NCI-H2196 treated with DMSO at 0.1 percent for 48 hours (cell line): Measurements from ENCODE around the gene KIAA1671.

ENCODE experiments used
- DNase-seq: peaks from one replicate; lab custom pipeline; 2025; ENCODE audit not compliant: unreplicated experiment; lab: John Stamatoyannopoulos, UW

Gene KIAA1671

GRCh38 chr22:25007444-25008106 lies 55.1 kb downstream of the KIAA1671 start:
- DNase-seq: no peak

DNA sequence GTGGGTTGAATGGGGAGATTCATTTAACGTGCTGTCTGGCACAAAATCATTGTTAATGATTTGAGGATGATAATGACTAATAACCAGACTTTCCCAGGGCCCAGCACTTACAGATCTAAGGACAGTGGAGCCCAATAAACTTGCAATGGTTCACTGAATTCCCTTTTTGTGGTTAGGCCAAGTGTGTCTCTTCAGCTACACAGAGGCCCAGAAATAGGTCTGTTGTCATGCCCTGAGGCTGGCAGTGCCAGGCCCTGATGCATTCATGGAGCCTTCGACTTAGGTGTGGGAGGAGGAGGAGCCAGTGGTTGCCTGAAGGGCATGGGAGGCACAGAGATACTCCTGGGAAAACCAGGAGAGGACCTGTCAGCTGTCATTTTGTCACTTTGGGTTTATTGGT lies 56.1 kb downstream of the KIAA1671 start:
- DNase-seq: no peak

DNA sequence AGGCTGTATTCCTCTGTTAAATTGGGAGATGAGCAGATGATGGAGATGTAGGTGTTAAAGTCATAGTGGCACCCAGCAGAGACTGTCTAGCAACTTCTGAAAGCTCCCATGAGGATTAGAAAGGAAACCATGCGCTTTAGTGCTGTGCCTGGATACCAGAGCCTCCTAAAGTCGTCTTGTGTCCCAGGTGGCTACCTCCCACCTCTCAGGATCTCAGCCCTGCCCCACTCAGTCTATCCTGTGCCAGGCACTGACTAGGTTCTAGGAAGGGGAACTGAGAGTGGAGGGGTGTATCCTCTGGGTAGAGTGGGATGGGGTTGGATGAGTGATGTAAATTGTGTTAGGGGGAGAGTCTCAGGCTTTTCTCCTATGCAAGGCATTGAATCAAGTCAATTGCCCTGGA lies 60.2 kb downstream of the KIAA1671 start:
- DNase-seq: no peak

- no peak for DNase-seq
These were observed 61.1 kb downstream of the KIAA1671 start for GRCh38 chr22:25013607-25014006.

GRCh38 chr22:25014896-25015755 lies 62.6 kb downstream of the KIAA1671 start:
- DNase-seq: no peak

DNA sequence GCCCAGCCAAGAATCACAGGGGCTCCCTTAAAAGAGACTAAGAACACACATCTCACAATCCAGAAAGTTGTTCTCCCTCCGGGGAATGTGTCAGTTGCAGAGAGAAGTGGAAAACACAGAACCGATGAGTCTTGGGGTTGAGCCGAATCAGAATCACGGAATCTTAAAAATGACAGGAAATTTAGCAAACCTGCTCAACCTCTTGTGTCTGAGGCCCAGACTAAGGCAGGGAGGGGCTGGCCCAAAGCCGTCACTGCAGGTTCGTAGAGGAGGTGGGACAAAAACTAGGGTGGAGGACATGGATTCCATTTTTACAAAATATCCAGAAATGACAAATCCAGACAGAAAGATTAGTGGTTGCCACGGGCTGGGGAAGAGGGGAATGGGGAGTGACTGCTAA lies 63.8 kb downstream of the KIAA1671 start:
- no peak for DNase-seq

- DNase-seq: no peak
These were observed 65.5 kb downstream of the KIAA1671 start for GRCh38 chr22:25018009-25018408.

DNA sequence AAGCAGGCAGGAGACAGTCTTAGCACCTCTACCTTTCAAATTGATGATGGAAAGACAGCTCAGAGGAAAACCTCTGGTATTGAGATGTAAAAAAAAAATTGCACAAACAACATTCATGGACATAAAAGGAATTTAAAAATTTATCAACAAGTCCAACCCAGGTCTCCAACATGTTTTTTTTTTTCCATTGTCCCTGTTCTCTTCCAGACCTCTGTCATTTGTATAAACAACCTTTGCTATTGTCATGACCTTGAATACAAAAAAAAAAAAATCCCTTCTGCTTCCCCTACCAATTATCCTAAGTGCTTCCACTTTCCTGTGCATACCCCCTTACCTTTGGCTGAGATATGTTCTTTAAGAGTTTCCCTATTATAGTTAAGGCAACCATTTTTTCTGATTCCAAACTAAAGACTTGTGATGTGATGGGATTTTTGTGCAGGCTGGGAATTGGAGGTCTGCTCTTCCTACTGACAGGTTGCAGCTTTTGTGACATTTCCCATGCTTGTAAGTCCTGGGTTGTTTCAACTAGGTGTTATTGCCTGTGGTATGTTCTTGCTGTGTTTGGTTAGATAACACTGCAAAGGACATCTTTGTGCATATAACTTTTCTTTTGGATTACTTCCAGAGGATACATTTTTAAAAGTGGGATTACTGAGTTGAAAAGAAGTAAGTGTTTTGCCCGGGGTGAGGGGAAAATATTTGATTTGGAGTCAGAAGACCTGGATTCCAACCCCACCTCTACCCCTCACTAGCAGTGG lies 67.1 kb downstream of the KIAA1671 start:
- DNase-seq: no peak

GRCh38 chr22:25021409-25021808 lies 68.9 kb downstream of the KIAA1671 start:
- no peak for DNase-seq

DNA sequence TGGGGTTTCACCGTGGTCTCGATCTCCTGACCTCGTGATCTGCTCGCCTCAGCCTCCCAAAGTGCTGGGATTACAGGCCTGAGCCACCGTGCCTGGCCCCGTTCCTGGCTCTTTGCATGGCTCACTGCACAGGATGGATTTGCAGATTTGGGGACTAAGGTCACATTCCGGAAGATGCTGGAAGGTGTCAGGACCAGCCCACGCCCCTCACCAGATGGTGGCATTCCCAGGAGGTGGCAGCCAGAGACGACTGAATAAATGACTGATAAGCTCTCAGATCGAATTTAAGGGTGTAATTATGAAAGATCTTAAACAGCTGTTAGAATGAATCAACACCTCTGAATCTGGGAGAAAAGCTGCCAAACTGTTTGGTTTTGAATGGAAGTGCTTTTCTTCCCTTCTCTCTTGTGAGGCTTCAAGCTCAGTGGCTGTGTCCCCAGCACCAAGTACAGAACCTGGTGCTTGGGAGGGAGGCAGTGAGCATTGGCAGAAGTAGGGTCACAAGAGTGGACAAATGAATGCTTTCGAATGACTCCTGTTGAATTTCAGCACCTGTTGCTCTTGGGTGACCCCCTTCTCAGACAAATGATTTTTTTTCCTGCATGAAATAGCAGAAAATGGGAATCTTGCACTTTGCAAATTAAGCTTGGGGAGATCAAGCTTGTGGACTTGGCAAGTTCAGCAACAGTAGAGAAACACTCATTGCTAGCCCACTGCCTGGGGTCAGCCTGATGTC lies 69.6 kb downstream of the KIAA1671 start:
- no peak for DNase-seq

DNA sequence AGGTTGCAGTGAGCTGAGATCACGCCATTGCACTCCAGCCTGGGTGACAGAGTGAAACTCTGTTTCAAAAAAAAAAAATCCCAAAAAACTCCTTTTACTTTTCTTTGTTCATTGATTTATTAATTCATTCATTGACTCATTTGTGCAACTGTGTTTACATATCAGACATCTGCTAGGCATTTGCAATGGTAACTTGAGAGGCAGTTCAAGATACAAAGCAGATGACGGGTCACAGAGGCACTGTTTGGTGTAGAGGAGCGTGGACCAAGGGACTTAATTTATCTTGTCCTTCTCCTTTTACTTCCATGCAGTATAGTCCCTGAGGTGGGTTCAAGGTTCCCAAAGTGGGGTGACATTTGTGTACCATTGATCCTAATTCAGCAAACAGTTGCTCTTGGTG lies 71.4 kb downstream of the KIAA1671 start:
- DNase-seq: no peak

DNA sequence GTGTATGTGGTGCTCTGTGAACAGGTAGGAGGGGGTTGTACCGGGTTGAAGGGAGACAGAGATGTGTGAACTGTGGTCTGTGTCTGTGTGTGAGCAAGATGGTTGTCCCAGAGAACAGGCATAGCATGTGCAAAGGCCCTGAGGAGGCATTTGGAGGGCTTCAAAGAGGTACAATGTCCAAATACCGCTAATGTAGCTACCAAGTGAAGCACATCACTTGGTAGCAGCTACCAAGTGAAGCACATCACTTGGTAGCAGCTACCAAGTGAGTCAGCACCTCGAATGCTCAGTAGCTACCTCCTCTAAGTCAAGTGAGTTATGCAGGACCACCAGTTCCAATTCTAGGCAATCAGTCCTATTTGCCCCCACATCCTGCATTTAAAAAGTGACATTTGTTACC lies 72.4 kb downstream of the KIAA1671 start:
- no peak for DNase-seq

GRCh38 chr22:25025491-25026400 lies 73.2 kb downstream of the KIAA1671 start:
- DNase-seq: no peak

DNA sequence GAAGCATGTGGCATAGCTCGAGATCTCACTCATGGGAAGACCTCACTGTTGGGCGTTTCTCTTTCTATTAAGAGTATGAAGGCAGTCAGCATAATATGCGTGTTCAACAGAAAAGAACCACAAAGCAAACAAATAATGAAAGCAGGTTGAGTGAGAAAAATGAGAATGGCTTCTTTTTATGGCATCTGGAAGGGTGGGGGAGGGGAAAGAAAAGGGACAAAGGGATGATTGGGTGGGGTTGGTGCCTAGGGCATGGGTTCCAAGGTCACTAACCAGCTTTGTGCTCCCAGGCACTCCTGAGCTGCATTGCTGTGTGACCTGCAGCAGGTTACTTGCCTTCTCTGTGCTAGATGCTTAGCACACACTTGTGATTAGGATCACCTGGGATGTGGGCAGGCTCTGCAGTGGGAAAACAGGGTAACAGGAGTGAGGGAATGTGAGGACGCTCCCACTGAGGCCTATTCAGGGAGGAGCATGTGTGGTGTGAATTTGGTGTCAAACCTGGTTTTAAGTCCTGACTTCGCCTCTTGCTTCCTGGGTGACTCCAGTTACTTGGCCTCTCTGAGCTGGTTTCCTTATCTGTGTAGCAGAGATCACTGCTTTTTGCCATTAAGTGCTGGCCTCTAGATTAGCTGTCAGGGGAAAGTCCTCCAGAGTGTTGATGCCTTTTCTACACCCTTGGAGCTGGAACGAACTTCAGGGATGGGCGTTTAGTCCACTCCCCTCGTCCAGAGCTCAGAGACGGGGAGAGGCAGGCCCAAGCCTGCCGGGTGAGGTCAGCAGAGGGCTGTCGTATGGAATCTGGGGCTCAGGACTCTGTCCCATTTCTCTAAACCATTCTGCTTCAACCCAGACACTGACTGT lies 74.8 kb downstream of the KIAA1671 start:
- DNase-seq: no peak

- no peak for DNase-seq
These were observed 75.7 kb downstream of the KIAA1671 start for GRCh38 chr22:25027959-25028840.

- DNase-seq: no peak
These were observed 76.3 kb downstream of the KIAA1671 start for GRCh38 chr22:25028841-25029141.

DNA sequence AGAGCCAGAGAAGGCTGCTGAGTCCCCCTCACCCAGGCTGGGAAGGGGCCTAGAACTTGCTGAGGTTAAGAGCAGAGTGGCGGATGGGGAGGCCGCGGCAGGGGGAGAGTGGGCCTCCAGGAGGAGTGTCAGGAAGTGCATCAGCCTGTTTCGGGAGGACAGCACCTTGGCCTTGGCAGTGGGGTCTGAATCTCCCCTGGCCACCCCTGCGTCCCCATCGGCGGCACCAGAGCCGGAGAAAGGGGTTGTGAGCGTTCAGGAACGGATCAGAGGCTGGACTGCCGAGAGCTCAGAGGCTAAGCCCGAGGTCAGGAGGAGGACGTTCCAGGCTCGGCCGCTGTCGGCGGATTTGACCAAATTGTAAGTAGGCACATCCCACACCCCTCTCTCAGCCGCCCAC lies 76.7 kb downstream of the KIAA1671 start:
- DNase-seq: no peak

- no peak for DNase-seq
These were observed 78.1 kb downstream of the KIAA1671 start for GRCh38 chr22:25030636-25031035.
